ENCODE data around the gene B4GALT2. TPM values are rescaled to one million over a fixed set of nuclear protein-coding genes. Genes with fewer than 3 reads are reported as not detected.

B4GALT2 gene
- 42.0 TPM for polyA plus RNA-seq (ENCODE audit: insufficient read length)

- no peak for DNase-seq (ENCODE audit: low read depth)
Measured at GRCh38 chr1:43978551-43979260, at the start of gene B4GALT2. TSS of gene B4GALT2 (plus strand) at chr1:43979210. CDS start at chr1:43981161, 1,951 bp downstream.

GRCh38 chr1:43930168-43930948 lies 48.7 kb upstream of the B4GALT2 start:
- DNase-seq (ENCODE audit: low read depth), result no peak

GRCh38 chr1:43930949-43931275 lies 48.1 kb upstream of the B4GALT2 start:
- DNase-seq (ENCODE audit: low read depth), result no peak

GRCh38 chr1:43931711-43932660 lies 47.0 kb upstream of the B4GALT2 start:
- DNase-seq (ENCODE audit: low read depth), result no peak

GRCh38 chr1:43932786-43933385 lies 46.1 kb upstream of the B4GALT2 start:
- DNase-seq (ENCODE audit: low read depth), result no peak

GRCh38 chr1:43933386-43934100 lies 45.5 kb upstream of the B4GALT2 start, which contains the start of gene ARTN:
TSS of gene ARTN (plus strand) at chr1:43933801. CDS start at chr1:43935657, 1,856 bp downstream.
- no peak for DNase-seq (ENCODE audit: low read depth)

- peak; percentile 24 for DNase-seq (ENCODE audit: low read depth)
Measured at GRCh38 chr1:43934101-43934985, 44.7 kb upstream of the B4GALT2 start.

GRCh38 chr1:43934986-43935324 lies 44.1 kb upstream of the B4GALT2 start:
- no peak for DNase-seq (ENCODE audit: low read depth)

- no peak for DNase-seq (ENCODE audit: low read depth)
Measured at GRCh38 chr1:43935711-43936427, 43.1 kb upstream of the B4GALT2 start.

GRCh38 chr1:43936431-43937151 lies 42.4 kb upstream of the B4GALT2 start:
- DNase-seq (ENCODE audit: low read depth), result no peak

- no peak for DNase-seq (ENCODE audit: low read depth)
Measured at GRCh38 chr1:43937179-43937865, 41.7 kb upstream of the B4GALT2 start.

- DNase-seq (ENCODE audit: low read depth), result no peak
Measured at GRCh38 chr1:43938383-43938782, 40.6 kb upstream of the B4GALT2 start.

- peak; percentile 25 for DNase-seq (ENCODE audit: low read depth)
Measured at GRCh38 chr1:43938892-43939587, 40.0 kb upstream of the B4GALT2 start.

GRCh38 chr1:43942411-43942810 lies 36.6 kb upstream of the B4GALT2 start:
- no peak for DNase-seq (ENCODE audit: low read depth)

GRCh38 chr1:43944860-43945259 lies 34.1 kb upstream of the B4GALT2 start:
- DNase-seq (ENCODE audit: low read depth), result no peak

GRCh38 chr1:43945674-43946235 lies 33.3 kb upstream of the B4GALT2 start:
- DNase-seq (ENCODE audit: low read depth), result no peak
